Activated T-helper 1 cell treated with anti-CD3 and anti-CD28 coated beads, Interleukin-2, amount 50 U/mL, for 16 hours (primary cell): ENCODE measurements around the gene AJUBA.
A peak's percentile ranks its signal among the peaks of the same experiment; 100 is the strongest.
"Not testable (repeated sequence)": the region's sequence is repeated elsewhere in the genome, so short reads cannot be mapped to it uniquely, and the experiment has no call there.

Experiments used
- DNase-seq, 2 donors: peaks; one replicate each; pipeline ENCODE4 v3.0.0-alpha.2; 2020; ENCODE audit warnings: low read depth in 1 of 2, low spot score in 1 of 2

Gene AJUBA

DNA sequence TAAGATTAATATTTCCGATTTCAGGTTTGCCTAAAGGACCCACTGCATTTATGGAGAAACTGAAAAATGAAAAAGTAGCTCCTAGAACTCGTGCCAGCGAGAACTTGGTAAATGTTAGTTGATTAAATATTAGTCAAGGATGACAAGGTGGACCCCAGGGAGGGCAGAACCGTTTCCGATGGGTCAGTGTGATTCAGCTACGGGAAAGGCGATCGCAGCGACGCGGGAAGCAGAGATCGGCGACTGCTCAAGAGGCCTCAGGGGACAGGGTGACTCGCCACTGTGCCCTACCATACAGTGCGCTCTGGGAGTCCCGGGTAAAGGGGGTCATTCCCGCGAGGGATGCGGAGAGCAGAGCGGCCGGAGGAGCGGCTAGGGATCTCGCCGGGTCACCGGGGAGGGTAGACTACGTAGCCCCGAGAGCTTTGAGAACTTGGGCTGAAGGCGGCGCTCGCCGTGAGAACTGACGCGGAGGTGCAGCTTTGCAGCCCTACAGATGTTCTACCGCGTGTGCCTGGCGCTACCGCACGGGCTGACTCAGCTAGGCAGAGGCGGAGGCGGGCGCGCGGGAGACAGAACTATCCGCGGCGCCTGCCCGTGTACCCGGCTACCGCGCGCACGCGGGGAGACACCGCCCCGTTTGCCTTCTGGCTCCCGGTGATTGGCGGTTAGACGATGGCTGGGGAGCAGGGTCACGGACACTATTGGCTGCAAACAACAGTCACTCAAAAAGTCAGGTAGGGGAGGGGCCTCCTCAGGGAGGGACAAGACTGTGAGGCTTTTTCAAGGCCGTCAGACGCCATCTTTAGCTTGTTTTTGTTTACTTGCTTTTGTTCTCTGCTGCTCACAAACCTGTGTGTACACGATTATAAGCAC, 24.4 kb upstream of the AJUBA start:
- peak; percentile 88 to 95 for DNase-seq

DNA sequence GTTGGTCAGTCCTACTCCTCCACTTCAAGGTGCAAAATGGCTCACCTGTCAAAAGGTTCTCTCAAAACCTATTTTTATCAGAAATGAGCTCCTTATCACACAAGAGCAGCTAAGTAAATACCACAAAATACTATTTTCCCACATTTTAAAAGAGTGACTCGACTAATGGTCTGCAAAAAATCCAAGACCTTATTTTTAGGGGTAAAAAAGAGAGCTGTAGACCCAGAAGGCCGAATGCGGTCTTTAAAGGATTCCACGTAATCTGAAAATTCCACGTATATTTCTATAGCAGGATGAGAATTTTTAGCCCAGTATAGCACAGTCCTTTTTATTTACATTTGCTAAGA, 23.8 kb upstream of the AJUBA start:
- DNase-seq = no peak

DNA sequence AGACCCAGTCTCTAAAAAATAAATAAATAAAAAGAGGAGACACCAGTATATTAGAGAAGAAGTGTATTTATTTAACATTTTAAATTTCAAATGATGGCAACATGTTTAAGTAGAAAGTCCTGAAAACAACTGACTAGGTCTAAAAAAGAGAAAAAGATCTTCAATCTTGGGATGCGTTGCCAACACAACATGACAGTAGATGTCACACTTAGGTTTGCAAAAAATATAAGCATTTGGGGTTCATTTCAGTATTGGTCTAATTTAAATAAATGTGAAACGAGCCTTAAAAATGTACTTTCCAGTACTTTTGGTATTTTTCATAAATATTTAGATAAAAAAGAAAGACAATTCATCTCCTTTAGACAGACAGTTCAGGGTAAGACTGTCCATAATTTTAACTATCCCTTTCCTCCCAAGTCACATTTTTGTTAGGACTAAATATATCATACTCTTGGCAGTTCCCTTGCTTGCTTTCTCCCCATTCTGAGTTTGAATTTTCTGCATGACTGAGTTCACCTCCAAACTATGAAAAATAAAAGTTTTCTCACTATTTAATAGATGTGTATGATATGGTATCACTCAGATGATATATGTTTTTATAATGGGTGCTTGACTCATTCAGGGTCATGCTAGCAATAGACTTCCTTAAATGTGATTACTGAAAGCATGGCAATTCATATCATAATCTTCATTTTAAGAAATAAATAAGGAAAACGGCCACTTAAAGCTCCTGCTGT, 23.3 kb upstream of the AJUBA start:
- DNase-seq = no peak

DNA sequence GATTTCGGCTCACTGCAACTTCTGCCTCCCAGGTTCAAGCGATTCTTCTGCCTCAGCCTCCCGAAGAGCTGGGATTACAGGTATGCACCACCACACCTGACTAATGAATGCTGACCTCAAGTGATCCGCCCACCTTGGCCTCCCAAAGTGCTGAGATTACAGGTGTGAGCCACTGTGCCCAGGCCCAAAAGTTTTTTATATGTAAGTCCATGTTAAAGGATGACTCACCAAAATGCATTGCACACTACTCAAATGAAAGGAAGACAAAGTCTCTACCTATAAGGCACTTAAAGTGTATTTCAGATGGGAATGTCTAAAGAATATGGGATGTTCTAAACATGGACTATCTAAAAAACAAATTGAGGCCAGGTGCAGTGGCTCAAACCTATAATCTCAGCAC, 21.9 kb upstream of the AJUBA start:
- DNase-seq = not testable (repeated sequence)

DNA sequence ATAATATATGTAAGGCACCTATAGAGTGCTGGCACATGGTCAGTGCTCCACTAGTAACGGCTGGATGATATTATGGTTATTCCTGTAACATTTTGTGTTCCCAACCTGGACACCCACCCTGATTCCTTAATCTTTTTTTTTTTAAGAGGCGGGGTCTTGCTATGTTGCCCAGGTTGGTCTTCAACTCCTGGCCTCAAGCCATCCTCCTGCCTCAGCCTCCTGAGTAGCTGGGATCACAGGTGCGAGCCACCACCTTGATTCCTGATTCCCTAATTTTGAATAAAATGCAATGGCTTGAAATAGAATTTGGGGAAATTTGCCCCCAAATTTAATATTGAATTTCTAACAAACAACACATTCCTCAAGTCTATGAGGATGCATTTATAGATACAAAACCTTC, 20.2 kb upstream of the AJUBA start:
- no peak for DNase-seq

DNA sequence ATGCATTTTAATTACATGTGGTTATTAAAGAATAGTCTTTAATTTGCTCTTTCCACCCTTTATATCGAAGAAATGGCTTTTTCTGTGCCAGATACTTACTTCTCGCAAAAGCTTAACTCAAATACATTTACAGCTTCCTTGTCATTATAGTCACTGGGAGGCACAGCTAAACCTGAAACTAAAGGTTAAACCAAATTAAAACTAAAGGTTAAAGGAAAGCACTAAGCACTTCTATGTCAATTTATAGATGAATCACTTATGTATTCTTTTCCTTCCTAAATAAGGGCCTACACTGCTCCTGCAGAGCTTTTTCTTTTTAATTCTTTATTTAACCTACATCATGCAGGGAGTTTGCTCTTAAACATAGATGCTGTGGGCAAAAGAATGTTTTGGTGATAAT, 18.5 kb upstream of the AJUBA start:
- DNase-seq = no peak

DNA sequence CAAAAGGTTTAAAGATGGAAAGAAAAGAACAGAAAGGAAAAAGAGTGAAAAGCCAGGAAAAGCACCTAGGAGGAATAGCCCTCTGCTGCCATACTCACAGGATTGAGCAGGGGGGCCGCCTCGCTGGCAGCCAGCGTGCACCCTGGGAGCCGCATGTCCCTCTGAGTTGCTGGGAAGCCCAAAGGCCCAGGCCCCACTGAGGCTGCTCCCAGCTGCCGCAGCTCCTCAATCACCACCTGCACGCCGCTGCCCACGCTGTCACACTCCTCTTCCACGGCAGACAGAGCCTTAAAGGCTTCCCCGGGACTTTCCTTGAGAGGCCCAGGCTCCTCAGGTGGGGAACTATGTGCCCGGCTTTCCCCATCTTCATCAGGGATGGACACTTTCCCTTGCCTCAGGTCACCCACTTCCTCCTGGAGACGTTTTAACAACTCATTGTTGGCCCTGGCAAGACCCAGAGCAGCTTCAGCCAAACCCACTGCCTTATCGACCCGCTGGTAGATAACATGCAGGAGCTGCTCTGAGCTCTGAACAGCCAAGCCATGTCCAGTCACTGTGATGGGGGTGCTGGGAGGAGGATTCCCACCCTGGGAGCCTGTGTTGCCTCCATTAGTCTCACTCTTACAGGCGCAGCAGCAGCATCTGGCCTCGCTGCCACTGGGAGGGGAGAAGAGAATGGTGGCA, 16.1 kb upstream of the AJUBA start:
- DNase-seq = no peak

DNA sequence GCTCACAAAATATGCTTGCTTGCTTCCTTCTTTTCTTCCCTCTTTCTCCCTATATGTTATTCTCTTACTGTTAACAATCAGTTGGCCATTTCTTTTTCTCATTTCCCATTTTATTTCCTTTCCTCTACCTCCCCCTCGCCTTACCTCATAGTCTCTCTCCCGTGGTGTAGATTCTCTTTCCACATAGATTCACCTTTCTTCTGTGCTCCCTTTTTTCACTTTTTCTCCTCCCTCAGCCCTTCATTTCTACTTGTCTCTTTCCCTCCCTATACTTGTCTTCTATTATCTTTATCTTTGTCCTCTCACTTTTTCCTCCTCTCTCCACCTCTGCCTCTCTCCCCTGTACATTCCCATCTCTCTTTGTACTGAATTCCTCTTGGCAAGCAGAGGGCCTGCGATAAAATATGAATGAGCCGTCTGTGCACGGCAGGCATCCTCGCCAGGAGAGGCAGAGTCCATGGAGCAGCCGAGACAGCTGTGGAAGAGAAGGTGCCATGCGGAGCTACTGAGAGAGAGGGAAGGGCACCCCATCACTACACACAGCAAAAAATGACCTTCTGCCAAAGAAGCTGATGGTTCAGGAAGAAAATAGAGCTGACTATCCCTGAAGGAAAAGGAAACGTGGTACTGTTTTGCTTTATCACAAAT, 15.4 kb upstream of the AJUBA start:
- DNase-seq = no peak

DNA sequence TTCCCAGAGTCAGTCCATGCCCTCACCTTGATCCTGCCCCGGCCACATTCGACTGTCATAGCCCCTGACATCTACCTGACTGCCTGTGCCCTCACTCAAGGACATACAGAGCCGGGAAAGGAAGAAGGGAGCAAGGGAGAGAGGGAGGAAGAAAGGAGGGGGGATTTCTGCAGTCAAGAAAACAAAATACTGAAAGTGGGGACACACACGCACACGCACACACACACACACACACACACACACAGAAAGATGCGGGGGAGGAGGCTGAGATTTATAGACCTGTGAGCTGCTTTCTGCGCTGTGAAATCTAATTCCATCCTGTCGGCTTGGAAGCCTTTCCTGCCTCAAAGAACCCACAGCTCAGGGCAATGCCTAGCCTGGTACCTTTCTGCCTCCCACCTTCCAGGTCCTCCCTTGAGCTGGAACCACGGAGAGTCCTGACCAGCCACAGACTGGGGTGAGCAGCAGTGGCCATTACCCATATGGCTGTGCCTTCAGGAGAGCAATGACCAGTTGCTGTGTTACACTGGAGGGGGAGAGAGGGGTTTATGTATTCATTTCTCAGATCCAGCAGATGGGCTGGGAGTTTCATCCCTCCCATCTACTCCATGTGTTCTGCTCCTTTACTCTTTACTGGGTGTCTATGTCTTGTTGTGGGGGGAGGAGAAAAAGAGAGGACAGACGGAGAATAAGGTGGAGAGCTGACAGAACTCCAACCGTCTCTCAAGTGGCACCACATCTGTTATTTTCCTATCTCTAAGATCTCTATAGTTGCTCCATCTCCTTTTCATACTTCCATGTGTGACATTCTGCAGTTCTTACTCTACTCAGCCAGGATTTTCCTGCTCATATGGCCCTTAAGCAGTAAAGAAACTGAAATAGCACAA, 14.7 kb upstream of the AJUBA start:
- DNase-seq = no peak

DNA sequence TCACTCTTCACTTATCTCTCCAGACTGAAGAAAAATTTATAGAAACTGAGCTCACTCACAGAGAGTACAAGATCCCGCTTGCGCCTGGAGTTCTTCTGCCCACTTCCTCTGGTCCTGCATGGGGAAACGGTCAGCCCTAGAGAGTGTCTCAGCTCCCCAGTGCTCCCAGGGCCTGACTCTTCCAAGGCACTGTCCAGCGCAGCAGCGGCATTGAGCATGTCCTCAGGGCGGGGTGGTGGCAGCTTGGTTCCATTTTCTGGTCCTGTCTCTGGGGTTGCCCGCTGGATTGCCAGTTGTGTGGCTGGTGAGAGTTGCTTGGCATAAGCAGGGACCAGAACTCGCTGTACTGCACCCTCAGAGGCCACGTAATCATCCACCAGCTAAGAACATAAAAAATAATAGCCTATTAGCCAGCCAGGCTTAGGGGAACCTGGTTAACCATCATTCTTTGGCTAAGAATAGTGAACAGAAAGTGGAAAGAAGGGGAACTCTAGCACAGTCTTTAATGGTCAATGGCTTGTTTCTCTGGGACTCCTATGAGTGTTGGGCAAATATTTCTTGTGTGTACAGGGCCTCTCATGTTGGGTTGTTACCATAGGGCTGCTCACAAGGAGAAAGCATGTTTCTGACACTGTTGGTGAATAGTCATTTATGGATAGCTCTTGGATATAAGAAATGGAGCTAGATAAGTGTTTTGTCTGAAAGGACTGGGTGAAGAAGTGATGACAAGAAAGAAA, 13.7 kb upstream of the AJUBA start:
- DNase-seq = no peak

DNA sequence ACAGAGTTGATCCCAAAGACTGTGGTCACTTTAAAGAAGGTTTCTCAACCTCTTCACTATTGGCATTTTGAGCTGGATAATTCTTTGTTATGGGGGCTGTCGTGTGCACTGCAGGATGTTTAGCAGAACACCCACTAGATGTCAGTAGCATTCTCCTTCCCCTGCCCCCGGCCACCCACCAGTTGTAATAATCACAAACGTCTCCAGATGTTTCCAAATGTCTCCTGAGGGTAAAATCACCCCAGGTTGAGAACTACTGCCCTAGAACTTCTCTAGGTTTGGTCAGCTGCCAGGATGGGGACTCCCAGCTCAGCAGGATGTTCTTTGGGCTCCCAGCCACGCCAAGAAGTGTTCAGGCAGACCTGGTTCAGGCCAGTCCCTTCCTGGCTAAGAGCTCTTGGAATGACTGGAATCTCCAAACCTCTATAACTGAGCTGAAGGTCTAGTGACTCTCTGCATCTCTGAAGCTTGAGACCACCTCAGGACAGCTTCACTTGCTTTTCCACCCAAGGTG, 12.5 kb upstream of the AJUBA start:
- DNase-seq = no peak

DNA sequence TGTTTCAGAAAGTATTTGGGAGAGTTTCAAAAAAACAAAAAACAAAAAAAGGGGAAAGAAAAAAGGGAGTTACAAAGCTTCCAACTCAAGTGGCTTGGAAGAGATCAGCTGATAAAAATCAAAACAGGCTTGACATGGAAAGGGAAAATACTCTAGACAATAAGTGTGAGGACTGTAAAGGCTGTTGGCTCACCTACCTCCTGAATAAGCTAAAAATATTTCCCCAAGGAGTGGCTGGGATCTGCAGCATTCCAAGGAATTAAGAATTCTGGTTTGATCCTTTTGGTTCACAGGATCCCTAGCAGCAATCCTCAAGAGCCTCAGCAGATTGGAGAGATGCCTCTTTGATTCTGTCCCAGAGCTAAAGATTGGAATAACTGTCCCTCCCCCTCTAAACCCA, 11.2 kb upstream of the AJUBA start:
- DNase-seq = no peak

DNA sequence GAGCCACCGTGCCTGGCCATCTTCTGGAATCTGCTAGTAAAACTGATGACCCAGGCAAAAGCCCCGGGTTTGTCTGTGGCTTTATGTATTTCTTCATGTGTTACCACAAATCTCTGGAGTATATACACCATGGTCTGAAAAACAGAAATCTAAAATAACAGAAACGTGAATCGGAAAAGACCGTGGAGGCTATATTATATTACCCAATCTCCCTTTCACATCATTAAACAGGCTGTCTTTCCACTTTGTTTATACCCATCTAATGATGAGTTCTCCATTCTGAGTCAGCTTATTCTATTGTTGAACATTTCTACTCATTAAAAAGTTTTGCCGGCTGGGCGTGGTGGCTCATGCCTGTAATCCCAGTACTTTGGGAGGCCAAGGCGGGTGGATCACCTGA, 9.5 kb upstream of the AJUBA start:
- DNase-seq = no peak

DNA sequence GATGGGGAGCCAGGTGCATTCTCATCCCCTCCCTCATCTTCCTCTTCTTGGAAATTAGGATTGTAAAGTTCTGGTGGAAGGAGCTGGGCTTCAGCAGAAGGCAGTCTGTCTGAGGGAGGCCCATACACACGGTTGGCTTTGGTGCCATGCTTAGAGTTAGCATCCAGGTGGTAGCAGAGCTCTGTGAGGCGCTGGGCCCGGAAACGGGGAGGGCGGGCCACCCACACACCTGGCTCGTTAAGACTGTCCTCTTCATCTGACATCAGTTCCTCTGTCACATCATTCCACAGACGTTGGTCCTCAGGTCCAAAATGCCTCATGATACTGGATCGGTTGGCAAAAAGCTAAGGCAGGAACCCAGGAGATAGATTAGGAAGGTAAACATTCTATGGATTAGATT, 4.9 kb upstream of the AJUBA start:
- no peak for DNase-seq

DNA sequence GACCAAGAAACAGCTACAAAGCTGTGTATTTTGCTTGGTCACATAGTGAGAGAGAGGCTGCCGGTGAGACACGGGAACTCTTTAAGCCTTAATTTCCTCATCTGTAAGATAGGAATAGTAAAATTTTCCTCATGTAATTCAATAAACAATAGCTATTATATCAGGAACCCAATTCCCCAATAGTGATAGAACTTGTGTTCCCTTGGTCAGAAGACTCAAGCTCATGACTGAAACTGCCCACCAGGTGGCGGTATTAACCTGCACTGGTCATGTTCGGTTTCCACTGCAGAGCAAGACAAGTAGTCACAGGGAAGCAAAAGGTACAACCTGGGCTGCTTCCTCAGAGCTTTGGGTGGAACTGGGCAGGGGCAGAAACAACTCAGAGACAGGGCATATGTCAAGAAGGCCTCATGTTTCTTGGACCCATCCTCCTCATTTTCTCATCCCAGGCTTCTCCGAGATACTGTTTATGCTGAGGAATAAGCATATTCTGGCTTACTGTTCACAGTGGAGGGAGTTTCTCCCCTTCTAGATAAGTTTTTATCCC, 4.2 kb upstream of the AJUBA start:
- DNase-seq = peak; percentile 76 to 80

DNA sequence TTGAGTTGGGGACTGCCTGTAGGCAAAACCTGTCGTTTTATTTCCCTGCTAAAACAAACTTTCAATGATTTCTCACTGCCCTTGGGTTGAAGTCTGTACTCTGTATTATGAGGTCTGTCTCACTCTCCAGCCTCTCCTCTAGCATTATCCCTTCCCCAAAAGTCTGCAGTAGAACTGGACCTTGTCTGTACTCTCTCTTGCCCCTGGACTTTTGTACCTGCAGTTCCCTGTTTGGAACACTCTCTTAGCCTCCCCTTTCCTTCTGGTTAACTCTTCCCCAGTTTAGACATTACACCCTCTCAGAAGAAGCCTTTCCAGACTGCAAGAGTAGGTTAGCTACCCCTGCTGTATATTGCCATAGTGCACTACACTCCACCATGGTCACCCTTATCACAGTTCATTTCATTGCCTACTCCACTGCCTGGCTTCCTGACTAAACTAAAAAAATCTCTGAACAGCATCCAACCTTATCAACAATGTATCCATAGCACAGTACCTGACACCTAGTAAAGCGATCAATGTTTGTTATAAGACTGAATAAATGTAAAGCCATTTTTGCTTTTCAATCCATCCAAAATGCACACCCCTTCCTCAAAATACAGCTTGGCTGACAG, 3.6 kb upstream of the AJUBA start:
- DNase-seq = no peak

DNA sequence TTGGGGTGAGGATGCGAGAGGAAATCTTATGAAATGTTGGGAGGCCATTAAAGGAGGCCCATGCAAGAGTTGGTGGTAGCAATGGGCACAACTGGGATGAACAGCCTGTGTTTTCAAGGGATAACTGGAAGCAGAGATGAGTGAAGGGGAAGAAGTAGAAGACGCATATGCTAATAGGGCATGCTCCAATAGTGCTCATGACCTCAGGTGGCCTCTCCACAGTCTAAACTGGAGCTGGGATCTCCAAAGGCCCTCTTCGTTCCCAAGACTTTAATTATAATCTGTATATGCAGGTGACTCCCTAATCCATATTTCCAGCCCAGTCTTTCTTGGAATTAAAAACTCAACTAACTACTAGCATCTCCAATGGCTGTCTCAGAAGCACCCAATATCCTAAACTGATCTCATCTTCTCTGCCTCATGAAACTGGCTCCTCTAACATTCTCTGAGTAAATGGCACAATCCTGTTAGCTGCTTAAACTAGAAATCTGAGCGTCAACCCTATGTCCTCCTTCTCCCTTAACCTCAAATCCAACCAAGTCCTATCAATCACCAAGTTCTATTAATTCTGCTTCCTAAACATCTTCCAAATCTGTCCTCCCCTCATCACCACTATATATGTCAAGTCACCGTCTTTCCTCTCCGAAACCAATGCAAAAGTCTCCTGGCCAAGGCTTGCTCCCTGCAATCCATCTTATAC, 2.8 kb upstream of the AJUBA start:
- no peak for DNase-seq

DNA sequence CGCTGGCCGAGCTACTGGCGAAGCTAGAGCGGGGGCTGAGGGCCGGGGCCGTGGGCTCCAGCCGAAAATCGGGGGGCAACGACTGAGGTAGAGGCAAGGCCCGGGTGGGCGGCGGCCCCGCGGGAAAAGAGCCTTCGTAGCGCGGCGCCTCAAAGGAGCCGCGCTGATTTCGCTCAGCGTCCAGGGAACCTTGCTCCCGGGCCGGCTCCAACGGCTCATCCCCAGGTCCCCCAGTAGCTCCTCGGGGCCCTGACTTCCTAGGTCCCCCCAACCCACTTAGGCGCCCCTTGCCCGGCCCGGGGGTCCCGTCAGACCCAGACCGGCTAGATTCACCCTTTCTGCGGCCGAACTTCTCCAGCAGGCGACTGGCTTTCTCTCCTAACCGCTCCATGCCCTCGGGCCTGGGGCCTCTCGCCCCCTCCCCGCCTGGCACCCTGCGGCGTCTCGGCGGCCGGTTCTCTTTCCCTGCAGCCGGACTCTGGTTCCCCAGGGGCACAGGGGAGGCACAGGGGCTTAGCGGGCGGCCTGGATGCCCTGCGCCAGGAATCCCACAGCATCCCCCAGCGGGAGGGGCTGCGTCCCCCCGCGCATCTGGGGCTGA, 375 bp downstream of the AJUBA start:
- no peak for DNase-seq
